ENCODE measurements around the gene DOK6.

GRCh38 chr18:69557282-69557681, 156.6 kb downstream of the DOK6 start:
- TF ChIP-seq CTCF (IDR thresholded peaks at IDR 0.05 in 2 of 3, conservative IDR thresholded peaks at IDR 0.05 in 1 of 3; ENCODE audit: control insufficient read depth in 2 of 3, extremely low read depth in 1 of 3, insufficient read depth in 1 of 3, low read depth in 3 of 3, low read length in 3 of 3) (no peak), POLR2AphosphoS5 (IDR thresholded peaks at IDR 0.05; ENCODE audit: low read length) (no peak), POLR2A (IDR thresholded peaks at IDR 0.05; ENCODE audit: low read depth, low read length) (no peak), MEF2A (IDR thresholded peaks at IDR 0.05; ENCODE audit: insufficient read depth, low read depth, low read length) (no peak), ETV6 (conservative IDR thresholded peaks at IDR 0.05 in 1 of 2, IDR thresholded peaks at IDR 0.05 in 1 of 2; ENCODE audit: borderline replicate concordance in 1 of 2, low read depth in 1 of 2) (no peak)
